Measurements from ENCODE around the gene ARHGAP26. TPM values are rescaled to one million over a fixed set of nuclear protein-coding genes. Genes with fewer than 3 reads are reported as not detected.
"Not testable (repeated sequence)": the region's sequence is repeated elsewhere in the genome, so short reads cannot be mapped to it uniquely, and the experiment has no call there.

ARHGAP26 gene
- total and polyA plus RNA-seq, 9 donors: 1.9 to 47.1 (median 12.0) TPM

- WGBS, 3 donors: 42 to 68% (median 49%) methylated on average over 5 of the region's 5 CpGs
- intact Hi-C loops (cut with DNase I): no loop called here
These were observed 191.4 kb downstream of the ARHGAP26 start for GRCh38 chr5:142961440-142962173.

GRCh38 chr5:142962174-142962533 lies 192.0 kb downstream of the ARHGAP26 start:
- TF ChIP-seq CTCF (IDR thresholded peaks at IDR 0.05): no peak
- no peak for TF ChIP-seq POLR2A (IDR thresholded peaks at IDR 0.05)
- Histone ChIP-seq H3K4me3 (no peak overlapping the region), H3K27ac (no peak overlapping the region), H3K9me3 (no peaks in the 10 kb centered on the region), H3K4me1 (ENCODE audit: insufficient read depth) (peaks cover 1% of the 10 kb centered on the region), H3K27me3 (no peaks in the 10 kb centered on the region), H3K36me3 (no peaks in the 10 kb centered on the region)
- intact Hi-C loops (cut with DNase I): no loop called here
- WGBS, 3 donors: 88 to 94% (median 92%) methylated on average over 1 of the region's 1 CpG
- DNase-seq: no peak

More at GRCh38 chr5:142961440-142962173, 191.4 kb downstream of the ARHGAP26 start:
- TF ChIP-seq CTCF (IDR thresholded peaks at IDR 0.05) (no peak), POLR2A (IDR thresholded peaks at IDR 0.05) (no peak), EP300 (IDR thresholded peaks at IDR 0.05) (no peak)
- DNase-seq: no peak
- Histone ChIP-seq H3K36me3 (no peaks in the 10 kb centered on the region), H3K27me3 (no peaks in the 10 kb centered on the region), H3K27ac (no peak overlapping the region), H3K4me3 (no peak overlapping the region), H3K9me3 (no peaks in the 10 kb centered on the region), H3K4me1 (ENCODE audit: insufficient read depth) (peaks cover 1% of the 10 kb centered on the region)

- DNase-seq: peak in 3 of 5 donors; percentile 25 to 48 (median 29)
- H3K9me3 ChIP-seq; H3K4me1 ChIP-seq (ENCODE audit: insufficient read depth); H3K27ac ChIP-seq; intact Hi-C loops (cut with DNase I); H3K27me3 ChIP-seq; H3K36me3 ChIP-seq; H3K4me3 ChIP-seq: not testable (repeated sequence)
- 20 to 37% (median 34%) methylated on average over 17 of the region's 17 CpGs for WGBS, 3 donors
- peak in 1 of 3 donors; percentile 28 for TF ChIP-seq CTCF (IDR thresholded peaks at IDR 0.05)
These were observed 195.3 kb downstream of the ARHGAP26 start for GRCh38 chr5:142965258-142966120.

- no peak overlapping the region for H3K27ac ChIP-seq
- DNase-seq: no peak
- no peaks in the 10 kb centered on the region for H3K27me3 ChIP-seq
- peaks cover 1% of the 10 kb centered on the region for H3K4me1 ChIP-seq (ENCODE audit: insufficient read depth)
- no peaks in the 10 kb centered on the region for H3K36me3 ChIP-seq
- WGBS, 3 donors: 43 to 46% (median 44%) methylated on average over 3 of the region's 3 CpGs
- no peak overlapping the region for H3K4me3 ChIP-seq
- intact Hi-C loops (cut with DNase I): no loop called here
- no peak for TF ChIP-seq EP300 (IDR thresholded peaks at IDR 0.05)
- TF ChIP-seq CTCF (IDR thresholded peaks at IDR 0.05): no peak
- TF ChIP-seq POLR2A (IDR thresholded peaks at IDR 0.05): no peak
- H3K9me3 ChIP-seq: no peaks in the 10 kb centered on the region
These were observed 195.9 kb downstream of the ARHGAP26 start for GRCh38 chr5:142966121-142966420.
